ENCODE data around the gene YPEL1.
"Not testable (repeated sequence)": the region's sequence is repeated elsewhere in the genome, so short reads cannot be mapped to it uniquely, and the experiment has no call there.

Gene YPEL1

DNA sequence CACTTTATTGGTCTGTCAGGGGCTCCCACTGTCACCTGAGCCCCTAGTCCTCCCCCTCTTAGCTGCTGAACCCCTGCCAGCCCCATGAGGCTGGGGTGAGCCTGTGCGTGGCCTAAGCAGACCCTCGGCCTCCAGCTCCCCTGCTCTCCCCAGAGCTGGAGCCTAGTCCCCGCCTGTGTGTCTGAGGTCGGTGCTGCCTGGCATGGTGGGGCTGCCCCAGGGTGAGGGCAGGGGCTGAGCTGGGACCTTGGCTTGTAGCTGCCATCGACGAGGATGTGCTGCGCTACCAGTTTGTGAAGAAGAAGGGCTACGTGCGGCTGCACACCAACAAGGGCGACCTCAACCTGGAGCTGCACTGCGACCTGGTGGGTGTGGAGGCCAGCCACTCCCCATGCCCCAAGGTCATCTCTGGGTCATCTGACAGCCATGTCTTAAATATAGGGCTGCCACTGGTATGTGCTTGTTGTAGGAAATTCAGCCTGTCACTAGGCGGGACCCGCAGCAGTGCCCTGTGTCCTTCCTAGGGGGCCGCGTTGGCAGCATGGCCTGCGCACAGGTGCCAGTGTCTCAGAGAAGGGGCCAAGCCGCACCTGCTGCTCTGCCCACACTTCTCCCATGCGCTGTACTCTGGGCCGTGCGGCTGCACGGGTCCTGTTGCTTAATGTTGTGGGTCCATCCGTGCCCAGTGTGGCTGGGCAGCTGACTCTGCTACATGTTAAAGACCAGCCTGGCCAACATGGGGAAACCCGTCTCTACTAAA is 48.8 kb downstream of the YPEL1 start:
- DNase-seq (ENCODE audit: insufficient read length, low spot score): no peak
- no peak for FAIRE-seq
- TF ChIP-seq SPI1 (IDR thresholded peaks at IDR 0.05; ENCODE audit: low read depth, low read length) (no peak), TAF1 (IDR thresholded peaks at IDR 0.05; ENCODE audit: low read depth, low read length) (no peak), POU2F2 (IDR thresholded peaks at IDR 0.05; ENCODE audit: low read depth, low read length) (no peak), POLR2A (IDR thresholded peaks at IDR 0.05; ENCODE audit: low read depth, low read length) (no peak)

DNA sequence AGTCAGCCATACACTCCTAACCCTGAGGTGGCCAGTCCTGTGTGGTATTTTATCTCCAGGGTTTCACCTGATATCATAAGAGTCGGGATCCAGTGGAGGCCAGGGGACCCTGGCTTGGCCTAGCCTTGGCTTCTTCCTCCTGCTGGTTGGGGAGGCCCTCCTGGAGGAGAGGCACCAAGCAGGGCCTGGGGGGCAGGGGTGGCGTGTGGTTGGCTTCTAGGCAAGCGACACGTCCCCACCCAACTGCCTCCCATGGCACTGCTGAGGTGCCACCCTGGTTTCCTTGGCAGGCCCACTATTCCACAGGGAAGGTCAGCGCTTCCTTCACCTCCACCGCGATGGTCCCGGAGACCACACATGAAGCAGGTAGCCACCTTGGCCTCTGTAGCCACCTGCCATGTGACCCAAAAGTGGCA is 49.4 kb downstream of the YPEL1 start:
- no peak for TF ChIP-seq POLR2AphosphoS5 (IDR thresholded peaks at IDR 0.05; ENCODE audit: low read depth, low read length)
- DNase-seq (ENCODE audit: insufficient read length, low spot score) (no peak), FAIRE-seq (no peak)

DNA sequence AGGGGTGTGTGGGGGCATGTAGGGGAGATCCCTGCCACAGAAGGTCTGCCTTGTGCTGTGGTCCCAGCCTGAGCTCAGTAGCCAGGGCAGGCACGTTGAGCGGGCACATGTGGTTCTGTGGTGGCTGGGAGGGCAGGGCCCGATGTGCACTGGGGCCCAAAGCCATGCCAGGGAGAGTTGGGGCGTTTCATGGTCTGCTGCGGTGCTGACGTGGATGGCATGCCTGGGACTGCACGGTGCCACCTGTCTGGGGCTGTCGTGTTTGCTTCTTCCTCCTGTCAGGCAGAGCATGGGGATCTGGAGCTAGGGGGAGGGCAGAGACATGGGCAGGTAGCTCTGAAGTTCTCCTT is 50.5 kb downstream of the YPEL1 start:
- FAIRE-seq (no peak), DNase-seq (ENCODE audit: insufficient read length, low spot score) (no peak)
- TF ChIP-seq TAF1 (IDR thresholded peaks at IDR 0.05; ENCODE audit: low read depth, low read length) (no peak), PAX5 (IDR thresholded peaks at IDR 0.05; ENCODE audit: insufficient read depth, low read length, severe bottlenecking) (no peak), POLR2AphosphoS5 (IDR thresholded peaks at IDR 0.05; ENCODE audit: low read depth, low read length) (no peak), SPI1 (IDR thresholded peaks at IDR 0.05; ENCODE audit: low read depth, low read length) (no peak), POU2F2 (IDR thresholded peaks at IDR 0.05; ENCODE audit: low read depth, low read length) (no peak), POLR2A (IDR thresholded peaks at IDR 0.05; ENCODE audit: low read depth, low read length) (no peak)

DNA sequence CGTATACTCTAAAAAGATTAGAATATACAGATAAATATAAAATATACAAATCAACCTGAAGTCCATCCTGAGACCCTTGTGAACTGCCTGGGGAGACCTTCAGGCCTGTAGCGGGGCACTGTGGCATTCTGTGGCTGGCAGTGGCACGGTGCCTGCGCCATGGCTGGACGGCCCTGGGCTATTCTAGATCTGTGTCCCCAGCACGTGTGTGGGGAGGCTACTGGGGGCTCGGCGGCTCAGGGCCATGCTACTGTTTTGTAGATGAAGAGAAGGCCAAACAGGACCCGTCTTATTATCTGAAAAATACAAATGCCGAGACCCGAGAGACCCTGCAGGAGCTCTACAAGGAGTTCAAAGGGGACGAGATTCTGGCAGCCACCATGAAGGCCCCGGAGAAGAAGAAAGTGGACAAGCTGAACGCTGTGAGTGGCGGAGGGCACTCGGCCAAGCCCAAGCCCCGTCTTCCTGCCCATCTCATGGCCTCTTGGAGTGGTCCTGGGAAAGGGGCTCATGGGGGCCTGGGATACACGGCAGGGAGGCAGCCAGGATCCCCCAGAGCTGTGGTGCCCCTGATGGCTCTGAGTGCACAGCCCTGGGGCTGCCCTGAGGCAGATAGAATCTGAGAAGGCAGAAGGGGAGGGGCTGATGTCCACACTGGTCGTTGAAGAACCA is 51.0 kb downstream of the YPEL1 start:
- FAIRE-seq (no peak), DNase-seq (ENCODE audit: insufficient read length, low spot score) (no peak)
- TF ChIP-seq POLR2A (IDR thresholded peaks at IDR 0.05; ENCODE audit: low read depth, low read length): no peak
- TF ChIP-seq TAF1 (IDR thresholded peaks at IDR 0.05; ENCODE audit: low read depth, low read length): no peak
- TF ChIP-seq PAX5 (IDR thresholded peaks at IDR 0.05; ENCODE audit: insufficient read depth, low read length, severe bottlenecking): no peak
- no peak for TF ChIP-seq POU2F2 (IDR thresholded peaks at IDR 0.05; ENCODE audit: low read depth, low read length)

DNA sequence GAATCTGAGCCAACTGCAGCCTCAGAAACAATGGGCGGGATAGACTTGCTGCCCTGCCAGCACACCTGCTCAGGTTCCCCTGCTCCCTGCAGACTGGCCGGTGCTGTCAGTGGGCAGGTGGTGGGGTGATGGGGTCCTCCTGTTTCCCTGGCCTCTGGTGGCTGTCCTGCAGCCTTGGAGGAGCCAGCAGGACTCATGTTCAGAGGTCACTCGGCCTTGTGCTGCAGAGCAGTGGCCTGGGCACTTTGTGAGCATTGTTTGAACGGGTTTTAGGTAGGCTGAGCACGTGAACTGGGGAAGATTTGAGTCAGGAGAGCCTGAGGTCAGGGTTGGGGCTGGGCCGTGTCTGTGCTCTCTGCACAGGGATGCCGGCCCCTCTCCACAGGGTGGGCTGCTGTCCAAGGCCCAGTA is 52.2 kb downstream of the YPEL1 start:
- FAIRE-seq: no peak

DNA sequence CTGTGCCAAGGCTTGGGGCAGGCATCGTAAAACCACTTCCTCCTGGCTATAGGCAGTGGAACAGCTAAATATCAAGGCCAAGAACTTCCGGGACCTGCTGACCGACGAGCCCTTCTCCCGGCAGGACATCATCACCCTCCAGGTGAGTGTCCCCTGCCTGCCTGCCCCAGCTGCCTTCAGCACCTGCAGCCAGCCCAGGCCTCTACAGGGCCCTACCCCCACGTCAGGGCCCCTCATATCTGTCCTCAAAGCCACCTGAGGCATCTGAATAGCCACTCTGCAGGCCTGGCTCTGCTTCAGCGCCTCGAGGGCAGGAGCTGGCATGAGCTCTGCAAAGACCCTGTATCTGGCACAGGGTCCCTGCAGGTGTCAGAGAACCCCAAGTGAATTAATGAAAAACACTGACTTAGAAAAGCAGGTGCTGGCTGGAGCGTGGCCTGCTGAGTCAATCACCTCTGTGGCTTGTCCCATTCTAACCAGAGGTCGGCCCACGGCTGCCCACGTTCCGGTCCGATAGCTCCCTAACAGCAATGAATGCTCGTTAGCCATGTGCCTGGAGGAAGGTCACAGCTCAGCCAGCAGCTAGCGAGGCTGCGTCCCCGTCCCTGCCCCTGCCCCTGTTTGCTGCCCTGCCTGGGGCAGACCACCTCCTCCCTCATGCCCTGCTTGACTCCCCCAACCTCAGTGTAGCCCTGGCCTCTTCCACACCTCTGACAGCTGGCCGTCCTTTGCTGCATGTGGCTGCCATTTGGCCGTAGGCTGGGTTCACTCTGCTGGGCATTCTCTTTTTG is 53.0 kb downstream of the YPEL1 start:
- DNase-seq (ENCODE audit: insufficient read length, low spot score) (no peak), FAIRE-seq (no peak)
- no peak for TF ChIP-seq POLR2A (IDR thresholded peaks at IDR 0.05; ENCODE audit: low read depth, low read length)
- no peak for TF ChIP-seq TAF1 (IDR thresholded peaks at IDR 0.05; ENCODE audit: low read depth, low read length)
- TF ChIP-seq POLR2AphosphoS5 (IDR thresholded peaks at IDR 0.05; ENCODE audit: low read depth, low read length): no peak
- TF ChIP-seq SPI1 (IDR thresholded peaks at IDR 0.05; ENCODE audit: low read depth, low read length): no peak
- no peak for TF ChIP-seq POU2F2 (IDR thresholded peaks at IDR 0.05; ENCODE audit: low read depth, low read length)
- TF ChIP-seq PAX5 (IDR thresholded peaks at IDR 0.05; ENCODE audit: insufficient read depth, low read length, severe bottlenecking): no peak

More for the DNA sequence above, 52.2 kb downstream of the YPEL1 start:
- TF ChIP-seq PAX5 (IDR thresholded peaks at IDR 0.05; ENCODE audit: insufficient read depth, low read length, severe bottlenecking) (no peak), TAF1 (IDR thresholded peaks at IDR 0.05; ENCODE audit: low read depth, low read length) (no peak), POLR2A (IDR thresholded peaks at IDR 0.05; ENCODE audit: low read depth, low read length) (no peak), POU2F2 (IDR thresholded peaks at IDR 0.05; ENCODE audit: low read depth, low read length) (no peak)
- no peak for DNase-seq (ENCODE audit: insufficient read length, low spot score)

DNA sequence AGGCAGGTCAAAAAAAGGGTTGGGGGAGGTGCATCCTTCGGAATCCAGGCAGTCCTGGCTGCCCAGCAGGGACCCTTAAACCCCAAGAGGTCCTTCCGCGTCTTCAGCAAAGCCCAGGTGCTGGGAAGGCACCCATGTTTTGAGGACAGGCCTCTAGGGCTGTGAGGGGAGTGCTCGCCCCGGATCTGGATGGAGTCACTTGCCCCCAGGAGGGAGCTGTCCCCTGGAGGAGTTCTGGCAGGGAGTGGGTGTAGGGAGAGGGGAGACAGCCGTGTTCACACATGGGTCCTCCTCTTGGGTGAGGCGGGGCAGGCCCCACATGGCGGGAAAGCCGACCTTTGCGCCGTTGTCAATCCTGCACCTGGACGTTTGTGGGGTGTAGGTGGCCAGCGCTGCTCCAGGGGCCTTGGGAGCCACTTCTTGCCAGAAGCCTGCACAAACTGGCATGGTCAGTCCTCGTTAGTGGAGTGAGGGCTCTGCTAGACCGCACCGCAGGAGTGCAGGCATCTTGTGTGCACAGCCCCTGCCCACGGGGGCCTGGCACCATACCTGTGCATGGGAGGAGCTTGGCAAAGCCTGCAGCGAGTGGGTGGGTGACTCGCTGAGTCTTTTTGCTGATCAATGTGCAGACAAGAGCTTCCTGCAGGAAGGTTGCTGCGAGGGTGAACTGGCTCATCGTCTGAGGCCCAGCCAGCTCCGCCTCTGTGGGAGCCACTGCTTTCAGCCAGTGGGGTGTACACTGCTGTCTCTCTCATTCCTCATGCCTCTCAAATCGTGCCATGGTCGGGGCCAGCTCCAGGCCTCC is 53.8 kb downstream of the YPEL1 start:
- FAIRE-seq (no peak), DNase-seq (ENCODE audit: insufficient read length, low spot score) (no peak)
- TF ChIP-seq TAF1 (IDR thresholded peaks at IDR 0.05; ENCODE audit: low read depth, low read length): no peak
- no peak for TF ChIP-seq POLR2AphosphoS5 (IDR thresholded peaks at IDR 0.05; ENCODE audit: low read depth, low read length)
- no peak for TF ChIP-seq PAX5 (IDR thresholded peaks at IDR 0.05; ENCODE audit: insufficient read depth, low read length, severe bottlenecking)
- TF ChIP-seq POLR2A (IDR thresholded peaks at IDR 0.05; ENCODE audit: low read depth, low read length): no peak
- TF ChIP-seq SPI1 (IDR thresholded peaks at IDR 0.05; ENCODE audit: low read depth, low read length): no peak

DNA sequence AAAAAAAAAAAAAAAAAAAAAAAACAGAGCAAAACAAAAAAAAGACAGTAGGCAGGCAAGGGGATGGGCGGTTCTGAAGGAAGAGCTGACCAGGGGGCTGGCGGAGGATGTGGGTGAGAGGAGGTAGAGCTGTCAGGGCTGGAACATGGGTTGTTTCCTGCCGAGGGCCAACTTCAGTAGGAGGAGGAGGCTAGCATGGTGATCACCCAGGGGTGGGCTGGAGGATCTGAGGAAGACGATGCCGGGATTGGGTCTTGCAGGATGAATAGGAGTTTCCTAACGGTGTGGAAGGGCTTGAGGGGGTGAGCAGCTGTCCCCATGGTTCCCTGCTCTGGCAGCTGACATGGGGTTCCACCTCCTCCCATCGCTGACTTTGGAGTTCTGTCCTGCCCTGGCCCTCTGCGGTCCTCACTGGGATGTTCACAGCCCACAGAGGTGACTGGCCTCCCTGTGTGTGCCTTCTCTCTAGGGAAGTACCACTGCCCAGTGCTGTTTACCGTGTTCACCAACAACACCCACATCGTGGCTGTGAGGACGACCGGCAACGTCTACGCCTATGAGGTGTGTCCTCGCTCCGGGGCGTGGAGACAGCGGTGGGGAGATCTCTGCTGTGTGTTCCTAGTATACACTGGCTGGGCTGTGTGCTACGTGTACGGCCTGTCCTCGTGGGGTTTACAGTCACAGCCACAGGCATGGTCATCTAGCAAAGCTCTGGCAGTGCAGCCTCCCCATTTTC is 54.6 kb downstream of the YPEL1 start:
- FAIRE-seq (no peak), DNase-seq (ENCODE audit: insufficient read length, low spot score) (no peak)
- TF ChIP-seq TAF1 (IDR thresholded peaks at IDR 0.05; ENCODE audit: low read depth, low read length) (no peak), POLR2A (IDR thresholded peaks at IDR 0.05; ENCODE audit: low read depth, low read length) (no peak), PAX5 (IDR thresholded peaks at IDR 0.05; ENCODE audit: insufficient read depth, low read length, severe bottlenecking) (no peak), SPI1 (IDR thresholded peaks at IDR 0.05; ENCODE audit: low read depth, low read length) (no peak), POU2F2 (IDR thresholded peaks at IDR 0.05; ENCODE audit: low read depth, low read length) (no peak), POLR2AphosphoS5 (IDR thresholded peaks at IDR 0.05; ENCODE audit: low read depth, low read length) (no peak)

DNA sequence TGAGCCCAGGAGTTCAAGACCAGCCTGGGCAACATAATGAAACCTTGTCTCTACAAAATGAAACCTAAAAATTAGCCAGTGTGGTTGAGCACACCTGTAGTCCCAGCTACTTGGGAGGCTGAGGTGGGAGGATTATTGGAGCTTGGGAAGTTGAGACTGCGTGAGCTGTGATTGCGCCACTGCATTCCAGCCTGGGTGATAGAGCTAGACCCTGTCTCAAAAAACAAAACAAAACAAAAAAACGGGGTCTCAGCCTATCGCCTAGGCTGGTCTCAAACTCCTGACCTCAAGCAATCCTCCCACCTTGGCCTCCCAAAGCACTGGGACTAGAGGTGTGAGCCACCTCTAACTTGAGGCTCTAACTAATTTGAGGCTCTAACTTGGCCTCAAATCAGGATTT is 56.2 kb downstream of the YPEL1 start:
- DNase-seq (ENCODE audit: insufficient read length, low spot score) (no peak), FAIRE-seq (no peak)
- TF ChIP-seq POLR2A (IDR thresholded peaks at IDR 0.05; ENCODE audit: low read depth, low read length) (no peak), POLR2AphosphoS5 (IDR thresholded peaks at IDR 0.05; ENCODE audit: low read depth, low read length) (no peak), SPI1 (IDR thresholded peaks at IDR 0.05; ENCODE audit: low read depth, low read length) (no peak), POU2F2 (IDR thresholded peaks at IDR 0.05; ENCODE audit: low read depth, low read length) (no peak), TAF1 (IDR thresholded peaks at IDR 0.05; ENCODE audit: low read depth, low read length) (no peak), PAX5 (IDR thresholded peaks at IDR 0.05; ENCODE audit: insufficient read depth, low read length, severe bottlenecking) (no peak)

DNA sequence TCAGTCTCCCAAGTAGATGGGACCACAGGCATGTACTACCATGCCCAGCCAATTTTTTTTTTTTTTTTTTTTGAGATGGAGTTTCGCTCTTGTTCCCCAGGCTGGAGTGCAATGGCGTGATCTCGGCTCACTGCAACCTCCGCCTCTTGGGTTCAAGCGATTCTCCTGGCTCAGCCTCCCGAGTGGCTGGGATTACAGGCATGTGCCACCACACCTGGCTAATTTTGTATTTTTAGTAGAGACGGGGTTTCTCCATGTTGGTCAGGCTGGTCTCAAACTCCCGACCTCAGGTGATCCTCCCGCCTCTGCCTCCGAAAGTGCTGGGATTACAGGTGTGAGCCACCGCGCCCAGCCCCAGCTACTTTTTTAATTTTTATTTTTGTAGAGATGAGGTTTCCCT is 56.8 kb downstream of the YPEL1 start:
- FAIRE-seq; DNase-seq (ENCODE audit: insufficient read length, low spot score): not testable (repeated sequence)

Measured in GM12891 (cell line).